Loucy (cell line): Measurements from ENCODE around the gene ALOX5AP.

Experiments
- H2AFZ ChIP-seq: fragments of 200-600 bp; sonication (generic); 2 replicates; pipeline ENCODE4 v1.6.0; 2016; ENCODE audit warnings: antibody characterized with exemption, mild to moderate bottlenecking, low read length, moderate library complexity
- H3F3A ChIP-seq: fragments of 200-600 bp; 2 replicates; pipeline ENCODE4 v1.6.0; 2016; ENCODE audit warnings: antibody characterized with exemption, low read depth, mild to moderate bottlenecking
- H3K27me3 ChIP-seq: fragments of 200-600 bp; sonication (generic); 2 replicates; pipeline ENCODE4 v1.6.1; 2014; ENCODE audit warnings: low read length, mild to moderate bottlenecking; ENCODE audit not compliant: insufficient read depth, poor library complexity, severe bottlenecking
- H3K36me3 ChIP-seq: fragments of 200-600 bp; sonication (generic); 2 replicates; pipeline ENCODE4 v1.6.1; 2016; ENCODE audit warnings: low read length; ENCODE audit not compliant: insufficient read depth
- H3K4me1 ChIP-seq: fragments of 200-600 bp; sonication (generic); 2 replicates; pipeline ENCODE4 v1.5.1; 2014; ENCODE audit warnings: low read length, mild to moderate bottlenecking; ENCODE audit not compliant: insufficient read depth, poor library complexity, severe bottlenecking
- H3K4me2 ChIP-seq: fragments of 200-600 bp; sonication (generic); 2 replicates; pipeline ENCODE4 v1.6.0; 2014; ENCODE audit warnings: antibody characterized with exemption, low read length, low read depth, mild to moderate bottlenecking; ENCODE audit not compliant: poor library complexity, severe bottlenecking
- H3K4me3 ChIP-seq: fragments of 200-600 bp; sonication (generic); 2 replicates; pipeline ENCODE4 v1.5.1; 2014; ENCODE audit warnings: low read length, mild to moderate bottlenecking, mixed read lengths; ENCODE audit not compliant: poor library complexity, severe bottlenecking
- H3K79me2 ChIP-seq: fragments of 200-600 bp; sonication (generic); 2 replicates; pipeline ENCODE4 v1.6.1; 2014; ENCODE audit warnings: low read length; ENCODE audit not compliant: insufficient read depth
- H3K9ac ChIP-seq: fragments of 200-600 bp; sonication (generic); 2 replicates; pipeline ENCODE4 v1.6.0; 2014; ENCODE audit warnings: mild to moderate bottlenecking, low read depth, low read length, moderate library complexity; ENCODE audit not compliant: poor library complexity, severe bottlenecking
- H3K9me2 ChIP-seq: fragments of 200-600 bp; sonication (generic); replicated peaks from 2 replicates; pipeline ENCODE4 v1.6.1; 2016; ENCODE audit warnings: low read depth, low read length, mixed read lengths
- H3K9me3 ChIP-seq: fragments of 200-600 bp; sonication (generic); 2 replicates; pipeline ENCODE4 v1.6.1; 2014; ENCODE audit warnings: mild to moderate bottlenecking, antibody characterized with exemption, low read length, low read depth; ENCODE audit not compliant: insufficient read depth
- H4K20me1 ChIP-seq: fragments of 200-600 bp; sonication (generic); 2 replicates; pipeline ENCODE4 v1.6.0; 2014; ENCODE audit warnings: antibody characterized with exemption, low read length, mild to moderate bottlenecking; ENCODE audit not compliant: insufficient read depth, poor library complexity, severe bottlenecking
- CTCF ChIP-seq: fragments of 200-600 bp; sonication (generic); conservative IDR thresholded peaks from 2 replicates; pipeline ENCODE4 v1.5.1; 2014; ENCODE audit warnings: mild to moderate bottlenecking, antibody characterized with exemption, low read length
- EZH2phosphoT487 ChIP-seq: fragments of 200-600 bp; IDR thresholded peaks from 2 replicates; pipeline ENCODE4 v1.6.1; 2018; ENCODE audit warnings: antibody characterized with exemption, mild to moderate bottlenecking, moderate library complexity, borderline replicate concordance

ALOX5AP gene

GRCh38 chr13:30735872-30736175 is 481 bp downstream of the ALOX5AP start:
- peak overlapping the region; percentile 71; the same call in 1 of the 2 replicates for H2AFZ ChIP-seq
- no peaks in the 10 kb centered on the region for H3K9me2 ChIP-seq
- no peaks in the 10 kb centered on the region for H3K27me3 ChIP-seq
- H3K4me3 ChIP-seq: peak overlapping the region; percentile 80
- H3K4me1 ChIP-seq: peaks cover 60% of the 10 kb centered on the region
- no peaks in the 10 kb centered on the region for H3K36me3 ChIP-seq
- peaks cover 52% of the 10 kb centered on the region for H3K79me2 ChIP-seq
- peak overlapping the region; percentile 99 for H3K4me2 ChIP-seq
- TF ChIP-seq EZH2phosphoT487 (no peak), CTCF (no peak)
- H3F3A ChIP-seq: peaks cover 19% of the 10 kb centered on the region
- H3K9me3 ChIP-seq: no peaks in the 10 kb centered on the region
- no peaks in the 10 kb centered on the region for H4K20me1 ChIP-seq
- peak overlapping the region; percentile 89 for H3K9ac ChIP-seq

- TF ChIP-seq EZH2phosphoT487 (no peak), CTCF (no peak)
- H3K4me3 ChIP-seq: peak overlapping the region; percentile 80
- no peaks in the 10 kb centered on the region for H3K9me2 ChIP-seq
- peak overlapping the region; percentile 99 for H3K4me2 ChIP-seq
- peaks cover 63% of the 10 kb centered on the region for H3K4me1 ChIP-seq
- H2AFZ ChIP-seq: no peak overlapping the region
- no peaks in the 10 kb centered on the region for H4K20me1 ChIP-seq
- peaks cover 20% of the 10 kb centered on the region for H3F3A ChIP-seq
- H3K36me3 ChIP-seq: no peaks in the 10 kb centered on the region
- no peaks in the 10 kb centered on the region for H3K9me3 ChIP-seq
- peaks cover 56% of the 10 kb centered on the region for H3K79me2 ChIP-seq
- peak overlapping the region; percentile 89 for H3K9ac ChIP-seq
- no peaks in the 10 kb centered on the region for H3K27me3 ChIP-seq
These were observed 1.3 kb downstream of the ALOX5AP start for GRCh38 chr13:30736461-30737320.

GRCh38 chr13:30737511-30738337 is 2.4 kb downstream of the ALOX5AP start:
- Histone ChIP-seq H3K4me2 (peak overlapping the region; percentile 99), H3K9ac (peak overlapping the region; percentile 89), H3K9me3 (no peaks in the 10 kb centered on the region), H3K36me3 (no peaks in the 10 kb centered on the region), H4K20me1 (no peaks in the 10 kb centered on the region), H2AFZ (no peak overlapping the region), H3K4me1 (peaks cover 71% of the 10 kb centered on the region), H3K4me3 (peak overlapping the region; percentile 80), H3K27me3 (no peaks in the 10 kb centered on the region), H3F3A (peaks cover 20% of the 10 kb centered on the region), H3K79me2 (peaks cover 66% of the 10 kb centered on the region), H3K9me2 (no peaks in the 10 kb centered on the region)
- TF ChIP-seq EZH2phosphoT487: no peak
- no peak for TF ChIP-seq CTCF
